HG02852 (cell line): Measurements from ENCODE around the gene CUX1.

Experiments
- ATAC-seq: cut with Tn5 transposase; IDR thresholded peaks from one replicate; pipeline ENCODE4 v1.9.1; 2021; ENCODE audit warnings: mild to moderate bottlenecking, moderate library complexity; ENCODE audit not compliant: unreplicated experiment

CUX1 gene

DNA sequence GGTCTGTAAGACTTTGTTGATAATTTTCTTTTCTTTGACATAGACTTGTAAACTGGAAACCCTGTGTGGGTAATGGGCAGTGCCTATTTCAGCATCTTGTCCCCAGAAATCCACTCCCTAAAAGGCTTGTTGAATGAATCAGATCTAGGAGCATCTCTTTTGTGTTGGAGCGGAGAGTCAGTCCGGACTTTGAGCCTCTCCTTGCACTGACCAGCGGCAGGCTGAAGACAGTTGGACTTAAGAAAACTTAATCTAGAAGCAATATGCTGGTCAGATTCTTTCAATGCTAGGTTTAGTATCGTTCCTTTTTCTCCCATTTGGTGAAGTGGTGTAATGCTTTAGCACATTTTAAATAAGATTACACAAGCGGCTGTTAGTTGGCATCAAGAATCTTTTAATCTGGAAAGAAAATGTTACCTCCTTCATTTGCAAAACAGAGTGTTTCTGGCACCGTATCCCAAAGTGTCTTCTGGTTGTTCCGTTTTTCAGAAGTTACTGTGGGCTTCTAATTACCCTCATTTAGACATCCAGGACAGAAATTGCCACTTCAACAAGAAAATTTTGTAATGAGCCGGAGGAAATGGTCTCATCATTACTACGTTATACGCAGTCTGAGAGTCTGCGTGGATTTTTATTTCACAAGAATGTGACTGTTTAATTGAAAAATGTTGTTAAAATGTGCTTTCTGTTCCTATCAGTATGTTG, 74.7 kb downstream of the CUX1 start:
- no peak for ATAC-seq

DNA sequence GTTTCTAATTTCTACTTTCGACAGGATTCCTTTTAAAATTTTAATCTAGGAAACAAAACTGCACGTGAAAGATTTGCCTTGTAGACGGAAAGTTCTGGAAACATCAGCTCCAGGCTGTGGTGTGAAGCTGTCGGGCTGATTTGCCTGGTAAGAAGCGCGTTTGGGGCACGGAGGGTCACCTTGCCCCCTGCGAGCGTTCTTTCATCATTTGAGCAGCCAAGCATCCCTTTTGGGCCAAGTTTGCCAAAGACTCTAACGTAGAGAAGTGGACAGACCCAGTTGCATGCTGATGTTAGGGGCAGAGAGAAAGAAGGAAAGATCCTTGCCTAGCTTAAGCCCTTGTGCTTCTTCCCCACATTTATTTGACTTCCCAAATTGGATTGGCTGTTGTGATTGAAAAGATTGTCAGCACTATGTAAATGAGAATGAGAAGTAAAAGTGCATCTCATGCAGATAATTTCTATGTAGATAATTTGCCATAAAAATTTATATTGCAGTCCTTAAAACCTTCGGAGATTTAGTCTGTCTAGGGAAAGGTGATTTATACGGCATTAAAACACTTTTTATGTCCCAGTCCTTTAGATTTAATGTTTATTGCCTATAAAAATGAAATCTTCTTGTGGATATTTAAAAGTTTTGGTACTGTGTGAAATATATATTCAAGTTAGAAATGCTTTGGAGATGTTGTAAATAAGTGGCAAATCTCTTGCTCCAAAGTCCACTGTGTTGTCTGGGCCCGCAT, 76.1 kb downstream of the CUX1 start:
- ATAC-seq = no peak

DNA sequence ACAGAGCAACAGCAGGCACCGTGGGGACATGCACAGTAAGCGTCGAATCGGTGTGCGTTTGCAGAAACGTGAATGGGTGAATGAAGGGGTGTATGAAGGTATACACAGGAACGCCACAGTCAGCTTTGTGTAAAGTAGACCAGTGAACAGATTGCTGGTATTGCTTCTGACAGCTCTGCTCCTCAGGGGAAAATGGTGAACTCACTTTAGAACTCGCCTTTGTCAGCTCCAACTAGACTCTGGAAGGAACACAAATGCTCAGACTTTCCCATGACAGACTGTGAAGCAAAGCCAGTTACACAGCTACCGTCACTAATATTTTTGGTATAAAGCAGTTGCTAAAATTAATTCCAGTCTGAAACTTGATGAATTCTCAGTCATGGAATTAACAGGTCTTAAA, 78.9 kb downstream of the CUX1 start:
- ATAC-seq = no peak

DNA sequence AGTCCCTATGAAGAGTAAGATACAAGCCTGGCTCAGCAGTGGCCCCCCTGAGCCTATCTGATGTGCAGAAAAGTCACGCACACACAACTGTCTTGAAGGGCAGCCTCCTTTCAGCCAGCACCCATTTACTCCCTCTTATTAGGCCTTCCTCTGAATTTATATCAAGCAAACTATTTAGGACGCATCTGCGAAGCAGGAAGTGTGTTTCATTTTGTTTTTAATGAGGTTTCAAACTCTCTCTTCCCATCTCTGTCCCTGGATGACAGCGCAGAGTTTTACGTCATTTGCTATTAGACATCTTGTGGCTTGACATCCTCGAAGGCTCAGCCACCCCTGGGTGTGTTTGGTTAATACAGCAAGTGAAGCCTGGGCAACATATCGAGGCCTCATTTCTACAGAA, 79.5 kb downstream of the CUX1 start:
- ATAC-seq = no peak

DNA sequence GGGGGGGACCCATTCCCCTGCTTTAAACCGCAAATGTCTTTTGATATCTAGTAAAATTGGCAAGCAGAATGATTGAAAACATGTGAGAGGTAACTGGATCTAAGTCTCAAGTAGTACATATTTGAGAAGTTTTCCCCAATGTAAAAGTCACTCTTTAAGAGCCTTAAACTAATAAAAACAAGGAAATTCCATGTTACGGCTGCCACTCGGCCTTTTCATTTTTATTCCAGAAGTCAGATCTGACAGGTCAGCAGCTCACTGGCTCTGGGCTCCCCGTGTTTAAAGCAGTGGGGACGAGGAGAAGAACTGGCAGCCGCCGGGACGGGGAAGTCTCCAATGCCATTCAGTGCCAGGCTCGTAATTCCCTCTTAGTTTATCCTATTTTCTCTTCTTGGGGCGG, 80.7 kb downstream of the CUX1 start:
- ATAC-seq = no peak

DNA sequence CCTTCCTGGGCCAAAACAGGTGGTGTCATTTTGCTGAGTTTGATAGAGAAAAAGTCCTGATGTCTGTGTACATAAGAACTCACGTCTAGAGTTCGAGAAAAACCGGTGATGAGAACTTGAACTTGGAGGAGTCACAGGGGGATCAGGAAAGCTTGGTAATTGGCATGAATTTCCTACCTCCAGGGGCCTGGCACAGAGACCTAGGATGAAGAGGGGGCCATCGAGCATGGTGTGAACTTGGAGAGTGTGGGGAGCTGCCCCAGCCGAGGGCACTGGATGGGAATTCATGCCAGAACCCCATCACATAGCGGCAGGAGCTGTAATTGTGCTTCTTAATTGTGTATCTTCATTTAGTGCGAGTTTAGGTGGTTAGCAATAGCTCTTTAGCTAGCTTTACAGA, 82.2 kb downstream of the CUX1 start:
- no peak for ATAC-seq

DNA sequence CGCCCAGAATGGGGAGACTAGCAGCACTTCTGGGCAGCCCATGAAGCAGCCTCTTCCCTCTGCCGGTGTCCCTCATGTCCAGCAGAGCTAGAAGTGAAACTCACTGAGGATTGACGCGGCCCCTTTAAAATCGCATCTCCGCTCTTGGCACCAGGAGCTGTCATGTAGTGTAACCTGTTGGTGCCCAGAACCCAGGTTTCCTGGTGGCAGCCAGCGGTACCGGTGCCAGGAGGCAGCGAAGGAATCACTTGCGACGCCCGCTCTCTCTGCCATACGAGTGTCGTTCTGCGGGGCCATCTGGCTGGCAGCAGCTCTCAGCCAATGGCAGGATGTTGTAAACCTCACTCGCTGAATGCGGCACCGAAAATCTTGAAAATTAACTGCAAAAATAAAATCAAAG, 82.7 kb downstream of the CUX1 start:
- no peak for ATAC-seq

DNA sequence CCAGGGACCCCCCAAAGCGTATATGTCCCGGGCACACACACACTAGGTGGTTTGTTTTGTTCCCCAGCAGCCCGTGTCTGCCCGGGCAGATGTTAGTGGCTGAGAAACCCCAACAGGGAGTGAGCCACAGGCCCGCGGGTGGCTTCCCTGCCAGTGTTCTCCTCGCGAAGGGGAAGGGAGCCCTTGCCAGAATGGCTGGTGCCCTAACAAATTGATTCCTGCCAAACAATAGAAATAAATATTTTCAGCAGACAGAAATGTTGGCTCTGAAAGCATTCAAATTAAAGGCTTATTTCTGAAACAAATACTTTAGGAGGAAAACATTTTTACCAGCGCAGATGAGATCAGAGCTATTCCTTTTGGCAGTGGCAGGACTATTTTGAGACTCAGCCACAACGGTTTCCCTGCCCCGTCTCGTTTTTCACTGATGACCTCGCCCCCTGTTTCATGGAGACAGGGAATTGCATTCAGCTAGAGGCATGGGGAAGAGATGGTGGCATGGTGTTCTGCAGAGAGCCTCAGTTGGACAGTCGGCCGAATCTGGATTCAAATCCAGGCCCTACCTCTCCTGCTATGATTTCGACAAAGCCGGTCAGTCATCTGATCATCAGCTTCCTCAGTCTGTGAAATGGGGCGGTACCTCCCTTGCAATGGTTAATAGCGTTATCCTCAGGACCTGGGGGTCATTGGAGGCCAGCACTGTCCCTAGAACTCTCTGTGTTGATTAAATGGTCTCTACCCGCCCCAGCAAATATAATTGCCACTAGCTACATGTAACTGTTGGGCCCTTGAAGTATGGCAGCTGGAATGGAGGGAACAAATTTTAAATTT, 84.5 kb downstream of the CUX1 start:
- no peak for ATAC-seq

DNA sequence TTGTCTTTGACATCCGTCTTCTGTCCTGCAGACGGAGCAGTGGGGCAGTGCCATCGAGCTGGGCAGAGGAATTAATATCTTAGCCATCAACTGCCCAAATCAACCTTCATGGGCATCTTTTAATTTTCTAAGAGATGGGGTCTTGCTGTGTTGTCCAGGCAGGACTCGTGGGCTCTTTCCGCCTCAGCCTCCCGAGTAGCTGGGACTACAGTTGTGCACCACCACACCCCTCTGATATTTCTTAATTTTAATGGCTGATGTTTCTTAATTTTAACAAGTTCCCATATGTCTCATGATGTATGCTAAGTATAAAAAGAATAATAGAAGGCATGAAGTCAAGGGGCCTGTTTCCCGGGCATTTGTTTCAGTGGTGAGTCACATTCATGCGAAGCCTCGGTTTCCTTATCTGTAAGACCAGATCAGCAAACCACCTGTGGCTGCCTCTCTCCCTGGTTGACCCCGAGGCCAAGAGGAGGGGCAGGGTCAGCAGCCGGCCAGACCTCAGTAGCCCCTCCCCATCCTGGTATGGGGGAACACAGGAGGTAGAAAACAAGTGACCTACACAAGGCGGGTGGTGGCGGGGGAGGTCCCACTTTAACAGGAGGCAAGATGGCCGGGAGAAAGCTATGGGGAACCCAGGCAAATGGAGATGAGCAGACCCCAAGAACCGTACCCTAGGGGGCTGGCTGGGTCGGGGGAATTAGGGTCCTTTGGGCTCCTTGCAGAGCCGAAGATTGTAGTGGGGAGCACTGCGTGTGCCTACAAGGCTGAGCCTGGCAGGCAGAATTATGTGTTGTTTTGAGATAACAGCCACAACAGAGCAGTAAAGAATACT, 85.5 kb downstream of the CUX1 start:
- no peak for ATAC-seq

DNA sequence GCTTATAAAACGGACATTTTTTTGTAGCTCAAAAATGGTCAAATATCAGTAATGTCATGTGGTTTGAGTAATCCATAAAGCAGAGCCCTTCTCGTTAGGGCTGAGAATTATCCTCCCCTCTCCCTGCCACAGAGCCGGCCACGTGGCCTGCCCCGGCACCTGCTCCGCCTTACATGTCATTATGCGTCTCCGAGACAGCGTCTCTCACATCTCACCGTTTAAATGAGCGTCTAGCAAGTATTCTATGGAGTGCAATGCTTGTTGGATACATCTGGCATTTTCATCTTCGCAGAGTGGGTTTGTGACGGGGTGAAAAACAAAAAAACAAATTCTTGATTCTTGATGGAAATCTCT, 86.1 kb downstream of the CUX1 start:
- ATAC-seq = no peak

DNA sequence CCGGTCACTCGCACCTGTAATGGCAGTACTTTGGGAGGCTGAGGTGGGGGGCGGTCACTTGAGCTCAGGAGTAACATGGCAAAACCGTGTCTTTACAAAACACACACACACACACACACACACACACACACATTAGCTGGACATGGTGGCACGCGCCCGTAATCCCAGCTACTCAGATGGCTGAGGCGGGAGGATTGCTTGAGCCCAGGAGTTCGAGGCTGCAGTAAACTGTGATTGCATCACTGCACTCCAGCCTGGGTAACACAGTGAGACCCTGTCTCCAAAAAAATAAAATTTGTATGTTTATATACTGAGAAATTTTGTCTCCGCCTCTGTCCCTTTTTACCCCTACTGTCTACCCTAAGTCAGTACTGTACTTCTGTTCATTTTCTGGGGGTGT, 86.6 kb downstream of the CUX1 start:
- no peak for ATAC-seq

DNA sequence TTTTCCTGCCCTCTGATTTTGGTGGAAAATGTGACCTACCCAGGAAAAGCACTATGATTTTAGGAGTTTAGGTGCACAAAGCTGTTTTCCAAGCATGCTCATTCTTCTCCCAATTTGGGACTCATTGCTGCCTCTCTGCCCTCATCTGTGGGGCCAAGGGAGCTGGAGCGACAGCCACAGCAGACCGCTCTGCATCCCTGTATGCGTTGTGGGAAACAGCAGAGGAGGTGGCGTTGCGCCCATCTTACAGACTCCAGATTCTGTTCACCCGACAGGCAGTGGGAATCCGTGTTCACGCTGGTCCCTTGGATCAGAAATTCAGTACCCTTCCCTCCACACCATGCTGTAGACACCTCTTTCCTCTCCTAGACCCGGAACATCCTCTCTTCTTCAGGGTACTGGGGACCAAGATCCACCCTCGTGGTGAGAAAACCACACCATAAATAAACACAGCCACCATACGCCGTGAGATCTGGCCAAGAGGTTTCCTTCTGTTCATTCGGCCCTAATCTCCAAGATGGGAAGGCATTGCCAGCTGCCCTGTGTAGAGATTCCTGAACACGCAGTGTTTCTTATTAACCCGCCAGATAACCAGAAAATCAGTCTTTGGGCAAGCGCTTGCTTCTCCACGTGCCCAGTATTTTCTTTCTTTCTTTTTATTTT, 87.9 kb downstream of the CUX1 start:
- no peak for ATAC-seq

DNA sequence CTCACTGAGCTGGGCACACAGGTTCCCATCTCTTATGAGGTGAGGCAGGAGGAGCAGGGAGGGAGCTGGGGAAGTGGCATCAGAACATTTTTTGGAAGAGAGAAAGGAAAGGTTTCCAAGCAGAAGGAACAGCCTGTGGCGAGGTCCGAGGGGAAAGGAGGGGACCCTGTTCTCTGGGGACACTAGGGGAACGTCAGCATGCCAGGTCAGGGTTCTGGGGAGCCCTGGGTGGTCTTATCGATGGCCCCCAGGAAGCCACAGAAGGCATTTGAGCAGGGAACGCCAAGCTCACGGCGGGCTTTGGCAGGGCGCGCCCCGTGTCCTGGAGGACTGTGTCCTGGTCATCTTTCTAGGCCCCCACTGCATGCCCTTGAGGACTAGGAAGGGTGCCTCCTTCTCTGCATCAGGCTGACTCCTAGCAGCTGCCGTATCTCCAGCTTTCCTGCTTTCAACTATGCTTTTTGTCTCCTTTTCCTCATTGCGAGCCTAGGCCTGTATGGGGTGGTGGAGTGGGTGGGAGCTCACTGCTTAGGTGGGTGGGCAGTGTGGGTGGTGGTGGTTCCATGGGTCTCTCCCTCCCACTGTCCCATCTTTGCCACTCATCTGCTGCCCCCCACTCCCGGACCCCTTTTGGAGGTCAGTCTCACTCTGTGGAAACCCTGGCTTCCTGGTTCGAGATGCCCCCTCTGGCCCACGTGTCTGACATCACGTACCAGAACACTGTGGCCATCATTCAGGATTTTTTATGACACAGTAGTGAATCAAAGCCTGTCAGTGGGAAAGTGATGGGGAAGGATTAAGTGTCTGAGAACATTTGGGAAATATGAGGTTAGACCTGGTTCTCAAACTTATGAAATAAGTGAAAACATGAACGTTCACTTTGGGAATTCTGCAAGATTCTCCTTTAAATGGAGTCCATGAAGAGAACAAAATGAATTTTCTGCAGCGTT, 89.1 kb downstream of the CUX1 start:
- ATAC-seq = no peak

DNA sequence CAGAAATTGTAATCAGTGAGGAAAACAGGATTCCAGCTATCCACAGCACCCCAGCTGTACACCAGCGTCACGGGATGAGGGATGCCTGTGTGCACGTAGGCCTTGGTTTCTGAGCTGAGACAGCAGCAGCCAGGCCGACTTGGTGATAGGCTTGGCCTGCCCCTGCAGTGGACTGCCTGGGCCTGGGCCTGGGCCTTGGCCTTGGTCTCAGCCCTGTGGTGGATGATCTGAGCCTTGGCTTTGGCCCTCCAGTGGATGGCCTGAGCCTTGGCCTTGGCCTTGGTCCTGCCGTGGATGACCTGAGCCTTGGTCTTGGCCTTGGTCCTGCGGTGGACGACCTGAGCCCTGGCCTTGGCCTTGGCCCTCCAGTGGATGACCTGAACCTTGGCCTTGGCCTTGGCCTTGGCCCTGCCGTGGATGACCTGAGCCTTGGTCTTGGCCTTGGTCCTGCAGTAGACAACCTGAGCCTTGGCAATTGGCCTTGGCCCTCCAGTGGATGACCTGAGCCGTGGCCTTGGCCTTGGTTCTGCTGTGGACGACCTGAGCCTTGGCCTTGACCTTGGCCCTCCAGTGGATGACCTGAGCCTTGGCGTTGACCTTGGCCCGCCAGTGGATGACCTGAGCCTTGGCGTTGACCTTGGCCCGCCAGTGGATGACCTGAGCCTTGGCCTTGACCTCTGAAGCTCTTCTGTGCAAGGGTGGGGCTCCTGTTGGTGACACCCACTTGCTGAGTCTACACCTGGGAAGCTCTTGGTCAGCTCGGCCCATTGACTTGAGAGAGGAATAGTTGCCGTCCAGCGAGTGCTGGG, 93.8 kb downstream of the CUX1 start:
- ATAC-seq = no peak

DNA sequence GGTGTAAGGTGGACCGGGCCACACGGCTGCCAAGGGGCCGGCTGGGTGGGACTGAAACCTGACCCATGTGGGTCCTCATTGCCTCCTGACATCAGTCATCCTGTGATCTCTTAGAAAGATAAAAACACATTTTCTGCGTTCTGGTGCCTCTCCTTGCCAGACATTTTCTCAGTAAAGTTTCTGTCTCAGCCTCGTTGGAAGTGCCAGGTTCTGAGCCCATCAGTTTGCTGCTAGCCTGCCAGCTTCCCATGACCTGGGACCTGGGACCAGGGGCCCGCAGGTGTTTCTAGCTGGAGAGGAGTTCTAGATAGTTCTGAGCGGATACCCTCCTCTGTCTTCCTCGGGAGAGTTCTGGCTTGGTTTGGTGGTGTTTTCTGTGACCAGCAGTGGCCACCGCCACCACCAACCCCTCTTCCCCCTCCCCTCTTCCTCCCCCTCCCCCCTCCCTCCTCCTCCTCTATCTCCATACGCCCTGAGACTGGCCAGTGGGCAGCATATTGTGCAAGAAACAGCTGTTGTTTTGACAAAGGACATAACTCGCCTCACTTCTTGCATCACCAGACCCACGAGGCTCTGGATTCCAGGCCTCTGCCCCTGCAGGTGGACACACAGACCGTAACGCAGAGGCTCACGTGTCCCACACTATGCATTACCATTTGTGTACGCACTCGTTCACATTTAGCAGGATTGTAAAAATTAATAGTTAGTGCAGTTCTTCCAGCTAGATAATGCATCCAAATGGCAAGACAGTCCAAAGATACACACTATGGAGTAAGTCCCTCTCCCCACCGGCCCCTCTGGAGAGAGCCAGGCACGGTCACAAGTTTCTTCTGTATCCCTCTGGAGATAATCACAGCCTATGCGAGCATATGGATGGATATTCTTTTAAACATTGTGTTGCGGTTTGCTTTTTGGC, 94.6 kb downstream of the CUX1 start:
- no peak for ATAC-seq

DNA sequence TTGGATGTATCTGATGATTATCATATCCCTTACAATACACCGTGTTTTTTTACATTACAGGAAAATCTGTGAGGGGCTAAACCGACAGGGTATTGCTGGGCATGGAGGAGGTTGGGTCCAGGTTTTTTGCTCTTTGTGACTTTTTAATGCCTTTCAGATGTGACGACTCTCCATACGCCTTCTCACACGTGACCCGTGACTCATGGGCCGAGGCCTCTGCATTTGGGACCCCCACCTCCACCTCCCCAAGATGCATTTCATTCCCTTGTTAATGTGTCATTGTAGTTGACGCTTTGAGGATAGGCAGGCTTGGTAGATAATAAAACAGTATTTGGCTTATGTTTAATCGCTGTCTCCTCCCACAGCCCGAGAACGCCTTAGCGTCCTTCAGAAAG, 95.3 kb downstream of the CUX1 start:
- no peak for ATAC-seq

DNA sequence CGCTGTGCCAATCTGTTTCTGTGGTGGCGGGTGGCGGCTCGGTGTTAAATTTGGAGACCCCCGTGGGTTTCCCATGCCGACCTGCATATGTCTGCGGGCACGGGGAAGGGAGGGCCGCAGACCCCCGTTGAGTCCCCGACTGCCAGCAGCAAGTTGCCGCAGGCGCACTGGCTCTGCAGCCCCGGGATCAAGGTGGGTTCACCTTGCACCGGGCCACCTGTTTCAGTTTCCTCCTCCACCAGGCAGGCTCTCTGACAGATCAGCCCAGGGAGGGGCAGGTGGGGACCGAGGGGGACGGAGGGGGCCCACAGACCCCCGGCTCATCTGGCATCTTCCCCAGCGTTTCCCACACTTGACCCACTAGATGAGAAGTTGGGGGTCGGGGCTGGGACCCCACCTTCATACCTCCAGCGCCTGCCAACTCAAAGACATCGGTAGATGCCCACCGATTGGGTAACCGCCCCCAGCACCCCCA, 95.9 kb downstream of the CUX1 start:
- ATAC-seq = no peak
